H7 (cell line): Measurements from ENCODE around the gene KDM4C. TPM values are rescaled to one million over a fixed set of nuclear protein-coding genes. Genes with fewer than 3 reads are reported as not detected.

ENCODE experiments used
- DNase-seq: peaks from one replicate; pipeline ENCODE4 v3.0.0; 2012
- H3K27me3 ChIP-seq: 2 replicates; pipeline ENCODE4 v1.6.0; 2011; ENCODE audit warnings: mild to moderate bottlenecking, low read length; ENCODE audit not compliant: control insufficient read depth, insufficient read depth
- H3K36me3 ChIP-seq: replicated peaks from 2 replicates; pipeline ENCODE4 v1.5.1; 2011; ENCODE audit warnings: low read length; ENCODE audit not compliant: control insufficient read depth, insufficient read depth
- H3K4me3 ChIP-seq: 2 replicates; pipeline ENCODE4 v1.5.1; 2011; ENCODE audit warnings: low read depth, mild to moderate bottlenecking, control low read depth, low read length, moderate library complexity; ENCODE audit not compliant: insufficient read depth
- total RNA-seq: library from RNA; depleted of rRNA; stranded (reverse); fragments of >200 nt; shearing (Covaris generic); gene quantifications from 2 replicates; pipeline ENCODE4 v1.2.3, GENCODE V29; 2014

KDM4C gene
- total RNA-seq, 1 experiment from 2014 or later, result 20.9 TPM

DNA sequence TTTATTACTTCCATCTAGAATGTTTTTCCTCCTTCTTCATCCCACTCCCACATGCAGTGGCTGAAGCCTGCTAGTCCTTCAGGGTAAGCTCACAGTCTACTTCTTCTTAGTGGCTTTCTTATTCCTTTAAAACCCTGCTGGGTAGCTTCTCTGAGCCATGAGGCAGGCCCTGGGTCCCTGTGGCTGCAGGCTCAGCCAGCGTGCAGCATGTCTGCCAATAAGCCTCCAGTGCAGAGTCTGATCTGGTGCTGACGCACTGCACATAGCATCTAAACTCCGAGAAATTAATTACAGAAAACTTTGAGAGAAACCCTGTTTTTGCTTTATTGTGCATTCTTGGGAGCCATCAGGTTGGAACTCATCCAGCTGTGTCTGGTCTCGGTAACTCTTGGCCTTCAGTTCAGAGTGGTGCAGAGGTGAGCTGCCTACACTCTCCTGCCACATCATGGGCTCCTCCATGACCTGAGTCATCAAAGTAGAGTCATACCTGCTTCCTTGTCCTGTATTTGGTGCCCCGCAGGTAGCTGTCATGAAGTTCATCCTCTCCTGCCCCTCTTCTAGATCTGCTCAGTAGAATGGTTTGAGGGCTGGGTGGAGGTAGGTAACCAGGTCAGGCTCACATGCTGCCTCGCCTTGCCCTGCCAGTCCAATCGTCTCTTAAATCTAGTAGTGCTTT, 339.4 kb downstream of the KDM4C start:
- no peaks in the 10 kb centered on the region for H3K36me3 ChIP-seq
- no peaks in the 10 kb centered on the region for H3K27me3 ChIP-seq
- no peak overlapping the region for H3K4me3 ChIP-seq
- DNase-seq, result no peak

DNA sequence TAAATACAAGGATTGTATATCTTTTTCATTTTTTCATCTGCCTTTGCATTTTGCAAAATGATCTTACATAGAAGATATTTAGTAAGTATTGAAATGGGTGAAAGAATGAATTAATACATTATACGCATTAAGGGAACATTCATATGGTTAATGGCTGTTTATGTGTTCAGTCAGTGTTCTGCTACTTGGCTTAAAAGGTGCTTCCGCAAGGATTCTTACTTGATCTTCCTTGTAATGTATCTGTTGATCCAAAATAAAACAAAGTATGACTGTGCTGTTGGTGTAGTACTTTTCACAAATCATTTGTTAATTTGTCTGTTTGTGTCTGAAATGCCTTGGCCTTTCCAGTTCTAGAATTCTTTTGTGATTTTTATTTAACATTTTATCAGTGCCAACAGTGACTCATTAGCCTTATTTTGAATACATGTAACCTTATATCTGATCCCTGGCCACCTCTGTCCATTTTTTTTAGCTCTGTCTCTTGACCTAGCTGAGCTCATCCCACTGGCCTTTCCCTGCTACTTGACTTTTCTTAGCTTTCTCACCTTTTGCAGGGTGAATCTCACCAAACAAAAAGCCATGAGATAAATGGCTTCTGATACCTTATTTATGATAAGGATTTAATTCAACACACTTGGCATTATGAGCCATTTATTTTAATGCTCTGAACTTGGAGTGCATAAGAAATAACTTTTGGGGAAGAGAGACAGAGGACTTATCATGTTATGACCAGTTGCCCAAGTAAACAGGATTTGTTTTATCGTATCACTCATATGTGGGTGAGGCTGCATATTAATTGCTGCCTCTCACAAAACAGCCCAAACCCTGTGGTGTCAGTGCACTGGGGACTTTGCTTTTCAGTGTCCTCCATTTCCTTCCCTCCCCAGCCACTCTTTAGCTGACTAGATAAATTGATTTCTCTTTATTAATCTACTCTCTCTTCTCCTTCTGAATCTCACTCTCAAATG, 340.3 kb downstream of the KDM4C start:
- Histone ChIP-seq H3K36me3 (no peaks in the 10 kb centered on the region), H3K4me3 (no peak overlapping the region), H3K27me3 (no peaks in the 10 kb centered on the region)
- DNase-seq, result no peak

DNA sequence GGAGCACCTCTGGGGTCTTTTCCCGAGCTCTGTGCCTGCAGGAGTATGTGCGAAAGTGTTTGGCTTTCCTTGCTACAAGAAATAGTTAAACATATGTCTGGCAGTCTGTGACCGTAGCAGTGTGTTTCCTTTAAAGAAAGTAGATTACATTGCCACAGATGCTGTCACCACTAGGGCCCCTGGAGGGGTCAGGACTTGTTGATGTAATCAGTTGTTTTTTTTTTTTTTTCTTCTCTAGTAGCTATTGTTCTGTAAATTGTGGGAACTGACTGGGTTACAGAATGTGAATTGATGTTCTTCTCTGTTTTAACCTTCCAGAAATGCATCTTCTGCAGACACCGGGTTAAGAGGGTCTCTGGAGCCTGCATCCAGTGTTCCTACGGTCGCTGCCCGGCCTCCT, 345.6 kb downstream of the KDM4C start:
- DNase-seq, result peak; percentile 12

DNA sequence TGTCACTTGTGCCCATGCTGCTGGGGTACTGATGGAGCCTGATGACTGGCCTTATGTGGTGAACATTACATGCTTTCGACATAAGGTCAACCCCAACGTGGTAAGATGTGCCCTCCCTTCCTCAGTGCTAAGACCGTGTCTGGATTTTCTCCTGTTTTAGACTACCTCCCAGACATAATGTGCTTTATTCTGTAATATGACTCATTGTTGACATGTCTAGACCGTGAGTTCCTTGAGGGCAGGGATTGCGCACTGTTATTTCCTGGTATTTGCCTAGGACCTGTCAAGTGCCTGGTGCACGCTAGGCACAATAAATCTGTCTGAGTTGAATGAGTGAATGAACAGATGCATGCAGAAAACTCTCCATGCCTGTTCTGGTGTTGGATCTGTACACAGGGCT, 346.0 kb downstream of the KDM4C start:
- Histone ChIP-seq H3K27me3 (no peaks in the 10 kb centered on the region), H3K4me3 (no peak overlapping the region), H3K36me3 (no peaks in the 10 kb centered on the region)
- no peak for DNase-seq

More for the DNA sequence above, 345.6 kb downstream of the KDM4C start:
- H3K36me3 ChIP-seq, result no peaks in the 10 kb centered on the region
- H3K4me3 ChIP-seq, result no peak overlapping the region
- H3K27me3 ChIP-seq, result no peaks in the 10 kb centered on the region

DNA sequence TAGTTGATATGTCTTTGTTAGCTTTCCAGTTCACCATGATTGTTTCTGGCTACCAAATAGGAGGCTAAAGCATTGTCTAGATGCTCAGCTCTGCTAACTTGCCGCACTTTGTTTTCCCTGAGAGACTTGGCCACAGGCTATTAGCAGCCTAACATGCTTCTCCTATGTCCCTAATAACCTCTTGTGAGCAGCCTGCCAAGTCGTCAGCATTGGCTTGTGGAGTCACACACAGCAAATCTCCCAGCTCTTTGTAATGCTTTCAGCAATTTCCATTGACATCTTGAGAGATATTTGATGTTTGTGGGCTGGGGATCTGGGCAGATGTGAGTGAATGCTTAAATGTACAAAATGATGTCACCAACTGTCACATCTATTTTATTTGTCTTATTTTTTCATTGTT, 346.9 kb downstream of the KDM4C start:
- Histone ChIP-seq H3K27me3 (no peaks in the 10 kb centered on the region), H3K36me3 (no peaks in the 10 kb centered on the region), H3K4me3 (no peak overlapping the region)
- DNase-seq, result no peak

DNA sequence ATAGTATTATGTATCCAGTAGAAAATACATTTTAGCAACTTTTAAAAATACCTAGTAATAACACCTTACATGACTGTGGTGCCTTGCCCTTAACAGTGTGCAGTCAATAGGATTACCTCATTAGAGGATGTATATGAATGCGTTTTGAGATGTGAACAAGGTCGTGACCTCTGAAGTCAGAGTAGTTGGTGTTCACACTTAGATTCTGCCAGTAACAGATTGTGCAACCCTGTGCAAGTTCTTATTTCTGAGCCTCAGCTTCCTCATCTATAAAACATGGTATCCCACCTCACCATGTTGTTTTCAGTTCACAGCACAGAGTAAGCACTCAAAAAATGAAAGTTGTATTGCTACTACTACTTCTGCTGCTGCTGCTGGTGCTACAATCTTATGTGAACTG, 347.3 kb downstream of the KDM4C start:
- no peak overlapping the region for H3K4me3 ChIP-seq
- no peak for DNase-seq
- H3K36me3 ChIP-seq, result no peaks in the 10 kb centered on the region
- no peaks in the 10 kb centered on the region for H3K27me3 ChIP-seq

DNA sequence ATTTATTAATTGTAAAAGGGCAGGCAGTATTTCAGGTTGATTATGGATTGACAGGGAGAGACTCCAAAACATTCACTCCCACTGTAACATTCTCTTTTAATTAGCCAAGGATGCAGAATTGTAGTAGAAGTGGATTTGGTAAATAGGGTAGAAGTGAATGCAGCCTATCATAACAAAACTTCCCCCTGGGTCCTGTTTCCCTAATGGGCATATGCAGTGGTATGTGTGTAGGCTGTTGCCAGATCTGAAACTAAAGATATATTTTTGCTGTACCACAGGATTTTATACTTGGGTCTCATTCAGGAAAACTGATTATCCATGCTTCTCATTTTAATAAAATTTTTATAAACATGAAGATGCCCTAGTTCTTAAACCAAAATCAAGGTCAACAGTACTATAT, 351.2 kb downstream of the KDM4C start:
- no peaks in the 10 kb centered on the region for H3K27me3 ChIP-seq
- H3K4me3 ChIP-seq, result no peak overlapping the region
- DNase-seq, result no peak
- no peaks in the 10 kb centered on the region for H3K36me3 ChIP-seq

DNA sequence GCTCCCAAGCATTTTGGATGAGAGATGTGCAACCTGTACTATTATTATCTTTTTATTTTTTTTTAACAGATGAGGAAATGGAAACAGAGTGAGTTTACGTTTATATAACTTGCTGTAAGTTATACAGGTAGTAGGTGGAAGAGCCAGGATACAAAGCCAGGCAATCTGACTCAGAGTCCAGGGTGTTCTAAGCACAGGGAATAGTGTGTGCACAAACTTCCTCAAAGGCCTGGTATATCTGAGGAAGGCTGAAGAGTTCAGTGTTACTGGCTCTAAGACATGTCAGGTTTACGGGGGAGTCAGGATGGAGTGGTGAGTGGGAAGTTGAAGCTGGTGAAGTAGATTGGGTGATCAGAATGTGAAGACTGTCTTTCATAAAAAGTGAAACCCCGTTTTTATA, 353.6 kb downstream of the KDM4C start:
- Histone ChIP-seq H3K36me3 (no peaks in the 10 kb centered on the region), H3K4me3 (no peak overlapping the region), H3K27me3 (no peaks in the 10 kb centered on the region)
- no peak for DNase-seq

DNA sequence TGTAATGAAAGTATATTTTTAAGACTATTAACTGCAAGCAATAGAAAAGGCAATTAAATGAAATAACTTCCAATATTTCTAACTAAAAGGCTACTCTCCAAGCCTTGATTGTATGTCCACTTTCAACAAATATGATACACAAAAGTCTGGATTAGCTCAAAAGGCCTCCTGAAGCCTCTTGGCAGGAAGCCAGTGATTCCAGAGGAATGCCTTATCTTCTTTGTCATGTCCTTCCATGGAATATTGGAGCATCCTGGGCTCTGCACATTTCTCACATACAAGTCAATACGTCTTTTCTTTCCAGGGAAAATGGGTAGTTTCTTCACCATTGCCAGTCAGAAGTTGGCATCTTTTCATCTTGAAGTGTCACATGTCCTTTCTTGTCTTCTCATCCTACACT, 357.8 kb downstream of the KDM4C start:
- Histone ChIP-seq H3K27me3 (no peaks in the 10 kb centered on the region), H3K36me3 (no peaks in the 10 kb centered on the region), H3K4me3 (no peak overlapping the region)
- no peak for DNase-seq

DNA sequence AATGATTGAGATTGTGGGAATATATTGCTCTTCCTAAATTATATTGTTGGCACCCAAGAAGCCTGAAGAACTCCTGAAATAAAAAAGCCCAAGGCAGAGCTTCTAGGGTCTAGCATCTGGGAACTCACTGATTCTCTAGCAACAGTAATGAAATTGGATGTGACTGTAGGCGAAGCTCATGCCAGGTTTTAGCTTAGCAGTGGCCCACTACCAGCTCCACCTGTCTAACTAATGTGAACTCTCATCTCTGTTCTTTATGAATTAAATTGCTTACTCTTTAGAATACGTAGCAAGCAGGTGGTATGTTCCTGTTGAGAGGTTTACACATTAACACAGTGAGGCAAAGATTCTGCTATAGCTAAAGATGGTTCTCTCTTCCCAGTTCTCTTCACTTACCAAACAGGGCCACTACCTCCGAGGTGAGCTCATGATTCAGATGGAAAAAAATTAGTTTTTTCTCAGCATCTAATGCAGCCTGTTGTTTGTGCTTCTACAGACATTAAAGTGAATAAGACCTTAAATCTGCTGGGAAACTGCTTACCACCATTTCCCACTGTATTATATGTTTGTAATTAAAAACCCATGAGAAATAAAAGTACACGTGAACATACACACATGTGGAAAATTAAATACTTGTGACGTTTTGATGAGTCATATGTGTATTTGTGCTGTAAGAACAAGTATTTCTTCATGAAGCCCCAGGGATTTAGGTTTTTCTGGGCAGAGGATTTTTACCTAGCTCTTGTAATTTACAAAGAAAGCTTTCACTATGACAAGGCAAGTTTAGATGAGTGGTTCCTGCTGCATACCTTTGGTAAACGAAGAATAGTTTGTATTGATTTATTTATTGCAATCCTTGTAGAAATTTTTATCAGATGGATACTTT, 360.1 kb downstream of the KDM4C start:
- DNase-seq, result no peak
- Histone ChIP-seq H3K4me3 (no peak overlapping the region), H3K27me3 (no peaks in the 10 kb centered on the region), H3K36me3 (no peaks in the 10 kb centered on the region)

DNA sequence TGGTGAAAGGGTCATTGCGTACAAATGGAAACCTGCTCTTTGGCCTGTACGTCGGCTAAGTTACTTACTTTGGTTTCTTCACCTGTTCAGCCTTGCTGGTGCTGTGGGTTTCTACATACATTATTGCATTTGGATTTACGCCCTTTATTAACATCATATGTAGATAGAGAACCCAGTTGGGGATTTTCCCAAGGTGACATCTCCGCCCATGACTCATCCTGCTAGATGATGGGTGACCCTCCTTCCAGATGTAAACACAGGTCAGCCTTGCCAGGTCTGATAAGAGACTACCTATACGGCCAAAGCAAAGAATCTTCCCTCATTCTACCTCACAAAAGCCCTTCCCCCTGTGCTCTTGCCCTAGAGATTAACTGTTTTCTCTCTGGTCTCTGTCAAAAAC, 360.9 kb downstream of the KDM4C start:
- no peak overlapping the region for H3K4me3 ChIP-seq
- peak; percentile 2 for DNase-seq
- no peaks in the 10 kb centered on the region for H3K27me3 ChIP-seq
- H3K36me3 ChIP-seq, result no peaks in the 10 kb centered on the region

DNA sequence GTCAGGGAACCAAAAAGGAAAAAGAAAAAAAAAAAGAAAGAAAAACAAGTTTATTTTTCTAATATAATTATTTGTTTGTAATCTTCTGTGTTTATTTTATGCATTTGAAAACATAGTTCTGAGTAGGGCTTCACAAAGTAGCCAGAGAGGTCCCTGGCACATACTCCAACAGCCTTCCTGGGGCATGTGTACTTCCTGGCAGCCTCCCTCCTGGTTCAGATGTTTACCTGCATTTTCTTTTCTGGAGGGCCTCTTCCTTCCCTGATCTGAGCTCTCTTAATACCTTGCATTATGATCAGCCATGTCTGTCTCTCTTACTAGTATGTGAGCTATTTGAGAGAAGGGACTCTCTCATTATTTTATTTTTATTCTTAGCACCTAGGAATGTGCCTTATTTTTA, 361.8 kb downstream of the KDM4C start:
- Histone ChIP-seq H3K27me3 (no peaks in the 10 kb centered on the region), H3K4me3 (no peak overlapping the region), H3K36me3 (no peaks in the 10 kb centered on the region)
- DNase-seq, result no peak

DNA sequence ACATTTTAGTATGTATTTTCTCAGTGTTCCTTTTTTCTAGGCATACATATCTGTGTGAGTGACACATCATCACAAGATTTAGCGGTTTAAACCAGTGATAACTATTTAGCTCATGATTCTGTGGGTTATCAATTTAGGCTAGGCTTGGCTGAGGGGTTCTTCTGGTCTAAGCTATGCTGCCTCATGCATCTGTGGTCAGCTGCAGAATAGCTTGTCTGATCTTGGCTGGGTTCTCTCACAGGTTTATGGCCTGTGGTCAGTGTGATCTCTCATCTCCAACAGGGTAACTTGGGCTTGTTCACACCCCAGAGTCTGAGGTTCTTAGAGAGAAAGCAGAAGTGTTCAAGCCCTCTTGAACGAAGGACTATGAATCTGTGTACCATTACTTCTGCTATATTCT, 363.3 kb downstream of the KDM4C start:
- DNase-seq, result no peak
- H3K27me3 ChIP-seq, result no peaks in the 10 kb centered on the region
- H3K4me3 ChIP-seq, result no peak overlapping the region
- no peaks in the 10 kb centered on the region for H3K36me3 ChIP-seq

DNA sequence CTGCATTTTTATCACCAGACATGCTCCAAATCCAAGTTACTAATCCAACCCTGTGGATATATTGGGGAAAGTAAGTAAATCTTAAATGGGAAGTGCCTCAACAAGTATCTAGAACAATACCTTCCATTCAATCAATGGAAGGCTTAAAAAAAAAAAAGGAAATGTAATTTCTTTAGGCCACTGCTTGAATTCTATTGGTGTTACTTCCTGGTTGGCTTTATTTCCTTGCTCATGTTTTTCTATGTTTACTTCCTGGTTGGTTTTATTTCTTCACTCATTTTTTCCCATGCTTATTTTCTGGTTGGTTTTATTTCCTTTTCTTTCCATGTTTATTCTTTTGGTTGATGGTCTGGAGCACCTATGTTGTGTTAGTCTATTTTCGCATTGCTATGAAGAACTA, 363.9 kb downstream of the KDM4C start:
- DNase-seq, result no peak
- no peaks in the 10 kb centered on the region for H3K27me3 ChIP-seq
- H3K36me3 ChIP-seq, result no peaks in the 10 kb centered on the region
- H3K4me3 ChIP-seq, result no peak overlapping the region
